Measurements from ENCODE around the gene LSAMP.

DNA sequence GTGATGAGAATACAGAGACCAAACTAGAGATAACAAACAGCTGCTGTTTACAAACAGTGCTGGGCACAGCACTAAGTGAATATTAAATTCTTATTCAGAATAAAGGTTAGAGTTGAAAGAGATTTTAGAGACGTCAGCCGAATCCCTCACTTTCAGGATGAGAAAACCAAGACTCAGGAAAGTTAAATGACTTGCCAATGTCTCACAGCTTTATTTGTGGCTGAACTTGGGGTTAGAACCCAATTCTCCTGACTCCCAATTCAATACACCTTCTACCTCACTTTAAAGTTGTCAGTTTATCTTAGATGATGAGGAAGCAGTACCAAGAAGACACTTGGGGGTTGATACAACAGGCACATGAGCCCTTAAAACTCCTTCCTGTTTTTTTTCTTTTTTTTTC lies 641.1 kb downstream of the LSAMP start:
- no peak for TF ChIP-seq EZH2 (IDR thresholded peaks at IDR 0.05; ENCODE audit: insufficient read depth, low read length)
- TF ChIP-seq, protein P1, sequence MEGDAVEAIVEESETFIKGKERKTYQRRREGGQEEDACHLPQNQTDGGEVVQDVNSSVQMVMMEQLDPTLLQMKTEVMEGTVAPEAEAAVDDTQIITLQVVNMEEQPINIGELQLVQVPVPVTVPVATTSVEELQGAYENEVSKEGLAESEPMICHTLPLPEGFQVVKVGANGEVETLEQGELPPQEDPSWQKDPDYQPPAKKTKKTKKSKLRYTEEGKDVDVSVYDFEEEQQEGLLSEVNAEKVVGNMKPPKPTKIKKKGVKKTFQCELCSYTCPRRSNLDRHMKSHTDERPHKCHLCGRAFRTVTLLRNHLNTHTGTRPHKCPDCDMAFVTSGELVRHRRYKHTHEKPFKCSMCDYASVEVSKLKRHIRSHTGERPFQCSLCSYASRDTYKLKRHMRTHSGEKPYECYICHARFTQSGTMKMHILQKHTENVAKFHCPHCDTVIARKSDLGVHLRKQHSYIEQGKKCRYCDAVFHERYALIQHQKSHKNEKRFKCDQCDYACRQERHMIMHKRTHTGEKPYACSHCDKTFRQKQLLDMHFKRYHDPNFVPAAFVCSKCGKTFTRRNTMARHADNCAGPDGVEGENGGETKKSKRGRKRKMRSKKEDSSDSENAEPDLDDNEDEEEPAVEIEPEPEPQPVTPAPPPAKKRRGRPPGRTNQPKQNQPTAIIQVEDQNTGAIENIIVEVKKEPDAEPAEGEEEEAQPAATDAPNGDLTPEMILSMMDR (IDR thresholded peaks at IDR 0.05; ENCODE audit: insufficient read depth, low read depth, low read length), result no peak

All from astrocyte (in vitro differentiated cells and primary cell).